Measurements from ENCODE around the gene EXOC3L4.

Gene EXOC3L4

DNA sequence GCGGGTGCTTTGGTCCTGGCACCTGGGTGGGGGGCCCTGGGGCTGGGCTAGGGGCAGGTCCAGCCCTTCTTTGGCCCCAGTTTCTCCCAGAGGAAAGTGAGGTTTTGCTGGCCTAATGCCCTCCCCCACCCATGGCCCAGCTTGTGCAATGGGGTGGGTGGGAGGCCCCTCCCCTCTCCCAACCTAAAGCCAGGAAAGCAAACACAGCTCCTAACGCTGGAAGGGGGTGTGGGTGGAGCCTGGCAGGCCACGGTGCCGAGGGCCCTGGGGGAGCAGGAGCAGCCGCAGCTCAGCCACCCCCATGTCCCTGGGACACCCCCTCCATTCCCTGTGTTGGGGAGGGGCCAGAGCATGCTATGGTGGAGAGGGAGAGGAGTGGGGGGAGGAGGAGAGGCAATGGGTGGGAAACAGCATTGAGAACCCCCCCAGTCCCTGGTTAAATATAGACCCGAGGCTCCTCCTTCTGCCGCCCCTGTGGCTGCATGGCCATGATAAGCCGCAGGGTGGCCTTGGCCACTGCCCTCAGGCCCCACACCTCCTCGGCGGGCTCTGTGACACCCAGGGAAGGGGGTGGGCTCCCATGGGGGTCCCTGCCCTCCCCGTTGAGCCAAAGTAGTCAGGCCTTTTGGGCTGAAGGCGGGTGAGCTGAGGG lies 4.7 kb downstream of the EXOC3L4 start (continued):
- TF ChIP-seq GFI1B (tag by site-specific recombination; IDR thresholded peaks at IDR 0.05) (no peak), GLI2 (tag by site-specific recombination; IDR thresholded peaks at IDR 0.05; ENCODE audit: borderline replicate concordance, low read depth) (no peak), ZNF670 (tag by site-specific recombination; IDR thresholded peaks at IDR 0.05; ENCODE audit: low read depth) (no peak), ZFHX2 (tag by site-specific recombination; conservative IDR thresholded peaks at IDR 0.05) (peak; percentile 95), ZNF221 (tag by site-specific recombination; IDR thresholded peaks at IDR 0.05; ENCODE audit: borderline replicate concordance) (no peak), ZNF341 (tag by site-specific recombination; IDR thresholded peaks at IDR 0.05; ENCODE audit: low read depth) (no peak), KLF1 (tag by site-specific recombination; IDR thresholded peaks at IDR 0.05) (peak; percentile 61; the same call in 1 of the 2 replicates), ZNF114 (tag by site-specific recombination; IDR thresholded peaks at IDR 0.05) (no peak), IKZF3 (tag by site-specific recombination; IDR thresholded peaks at IDR 0.05) (0 out of 2 replicates have a peak, but pooled peaks have one; percentile 21), EGR2 (tag by site-specific recombination; IDR thresholded peaks at IDR 0.05; ENCODE audit: low read depth) (peak; percentile 92)

DNA sequence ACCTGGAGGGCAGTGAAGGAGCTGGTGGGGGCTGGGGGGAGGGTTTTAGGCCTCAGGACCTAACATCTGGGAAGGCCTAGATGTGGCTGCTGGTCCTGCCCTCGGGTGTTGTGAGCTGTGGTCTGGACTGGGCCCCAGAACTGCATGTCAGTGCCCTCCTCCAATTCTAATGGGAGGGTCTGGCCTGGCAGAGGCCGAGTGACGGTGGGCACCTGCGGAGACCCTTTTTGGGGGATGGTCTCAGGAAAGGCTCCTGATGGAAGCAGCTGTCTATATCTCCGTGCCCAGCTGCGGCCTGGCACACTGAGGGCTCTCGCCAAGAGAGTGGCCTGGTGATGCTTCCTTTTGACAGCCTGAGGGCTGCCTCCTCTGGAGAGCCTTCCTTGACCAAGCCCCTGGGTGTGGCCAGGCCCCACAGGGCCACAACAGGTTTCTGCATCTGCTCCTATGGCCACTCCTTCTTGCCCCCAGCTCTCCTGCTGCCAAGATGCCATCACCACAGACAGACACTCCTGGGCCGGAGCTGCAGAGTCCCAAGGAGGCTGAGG lies 5.3 kb downstream of the EXOC3L4 start:
- H3K27ac ChIP-seq (ENCODE audit: extremely low read depth, low read depth, low read length): no peak overlapping the region
- no peak for TF ChIP-seq ZNF2 (tag by site-specific recombination; IDR thresholded peaks at IDR 0.05)
- no peak for TF ChIP-seq ZNF239 (tag by site-specific recombination; IDR thresholded peaks at IDR 0.05)
- TF ChIP-seq ZBTB8A (tag by site-specific recombination; IDR thresholded peaks at IDR 0.05): no peak
- TF ChIP-seq KLF1 (tag by site-specific recombination; IDR thresholded peaks at IDR 0.05): 0 out of 2 replicates have a peak, but pooled peaks have one; percentile 8
- TF ChIP-seq YY2 (tag by site-specific recombination; IDR thresholded peaks at IDR 0.05): no peak
- no peak for TF ChIP-seq TCF7L2 (IDR thresholded peaks at IDR 0.05; ENCODE audit: borderline replicate concordance, low read depth, low read length)
- no peak for TF ChIP-seq ZNF544 (tag by site-specific recombination; IDR thresholded peaks at IDR 0.05)
- TF ChIP-seq ZSCAN16 (tag by site-specific recombination; IDR thresholded peaks at IDR 0.05): no peak
- no peaks in the 10 kb centered on the region for H3K9me3 ChIP-seq (ENCODE audit: control insufficient read depth, insufficient read depth, low read depth, low read length)
- no peaks in the 10 kb centered on the region for H3K36me3 ChIP-seq (ENCODE audit: control insufficient read depth in 2 of 2, insufficient read depth in 1 of 2, low read length in 2 of 2)
- ChIA-PET CTCF (interaction anchor here (0.7 to 0.8 kb wide), 2 partner anchors 18 to 41 kb away, joined by 3 read pairs; no protein-coding TSS in a partner anchor), POLR2A (no interaction called here)
- 0 out of 2 replicates have a peak, but pooled peaks cover 2% of the 10 kb centered on the region for H3K4me1 ChIP-seq (ENCODE audit: control insufficient read depth, insufficient read depth, low read length)
- H3K4me3 ChIP-seq (ENCODE audit: low read depth, low read length): no peak overlapping the region

- Histone ChIP-seq H3K36me3 (ENCODE audit: control insufficient read depth in 2 of 2, insufficient read depth in 1 of 2, low read length in 2 of 2) (no peaks in the 10 kb centered on the region), H3K9me3 (ENCODE audit: control insufficient read depth, insufficient read depth, low read depth, low read length) (no peaks in the 10 kb centered on the region), H3K4me1 (ENCODE audit: control insufficient read depth, insufficient read depth, low read length) (0 out of 2 replicates have a peak, but pooled peaks cover 2% of the 10 kb centered on the region), H3K4me3 (ENCODE audit: low read depth, low read length) (no peak overlapping the region), H3K27ac (ENCODE audit: extremely low read depth, low read depth, low read length) (no peak overlapping the region)
- TF ChIP-seq ZNF843 (tag by site-specific recombination; IDR thresholded peaks at IDR 0.05) (no peak), ZNF561 (tag by site-specific recombination; IDR thresholded peaks at IDR 0.05; ENCODE audit: borderline replicate concordance) (no peak), SCRT2 (tag by site-specific recombination; IDR thresholded peaks at IDR 0.05) (0 out of 2 replicates have a peak, but pooled peaks have one; percentile 16), ZEB2 (tag by site-specific recombination; IDR thresholded peaks at IDR 0.05) (peak; percentile 31; the same call in 1 of the 2 replicates), ZNF600 (tag by site-specific recombination; IDR thresholded peaks at IDR 0.05) (peak; percentile 66)
- TF ChIP-seq, protein P1, sequence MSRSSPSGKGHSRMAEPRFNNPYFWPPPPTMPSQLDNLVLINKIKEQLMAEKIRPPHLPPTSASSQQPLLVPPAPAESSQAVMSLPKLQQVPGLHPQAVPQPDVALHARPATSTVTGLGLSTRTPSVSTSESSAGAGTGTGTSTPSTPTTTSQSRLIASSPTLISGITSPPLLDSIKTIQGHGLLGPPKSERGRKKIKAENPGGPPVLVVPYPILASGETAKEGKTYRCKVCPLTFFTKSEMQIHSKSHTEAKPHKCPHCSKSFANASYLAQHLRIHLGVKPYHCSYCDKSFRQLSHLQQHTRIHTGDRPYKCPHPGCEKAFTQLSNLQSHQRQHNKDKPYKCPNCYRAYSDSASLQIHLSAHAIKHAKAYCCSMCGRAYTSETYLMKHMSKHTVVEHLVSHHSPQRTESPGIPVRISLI (tag by site-specific recombination; IDR thresholded peaks at IDR 0.05): 0 out of 2 replicates have a peak, but pooled peaks have one; percentile 30
- POLR2A ChIA-PET: no interaction called here
- CTCF ChIA-PET: interaction anchor here (0.7 to 0.8 kb wide), 2 partner anchors 18 to 40 kb away, joined by 3 read pairs; no protein-coding TSS in a partner anchor
These were observed 6.0 kb downstream of the EXOC3L4 start for GRCh38 chr14:103100281-103101121.
